HepG2 (cell line): ENCODE measurements around the gene SMIM1. TPM values are rescaled to one million over a fixed set of nuclear protein-coding genes. Genes with fewer than 3 reads are reported as not detected.
A peak's percentile ranks its signal among the peaks of the same experiment; 100 is the strongest.

Experiments
- ASH2L ChIP-seq: fragments of 300-600, 200-600 bp; sonication (generic); IDR thresholded peaks from 2 replicates; pipeline ENCODE4 v1.7.0; 2017; ENCODE audit warnings: low read depth, mild to moderate bottlenecking, moderate library complexity, mixed read lengths, low read length; ENCODE audit not compliant: insufficient read length
- DNMT1 ChIP-seq: sonication (generic); formaldehyde crosslinking; IDR thresholded peaks from 2 replicates; pipeline ENCODE4 v1.5.1; 2020; ENCODE audit warnings: mild to moderate bottlenecking, missing genetic modification reagents
- HDAC6 ChIP-seq: fragments of 200-600 bp; sonication (generic); IDR thresholded peaks from 2 replicates; pipeline ENCODE4 v1.7.0; 2017; ENCODE audit warnings: mild to moderate bottlenecking, antibody characterized with exemption, low read length, low read depth
- JUNB ChIP-seq: sonication (generic); formaldehyde crosslinking; IDR thresholded peaks from 2 replicates; pipeline ENCODE4 v1.8.0; 2022; ENCODE audit warnings: missing genetic modification reagents, mild to moderate bottlenecking, borderline replicate concordance
- KDM6A ChIP-seq: IDR thresholded peaks from 2 replicates; pipeline ENCODE4 v1.6.1; 2016; ENCODE audit warnings: low read depth
- SIN3A ChIP-seq: IDR thresholded peaks from 2 replicates; pipeline ENCODE4 v1.6.1; 2011; ENCODE audit warnings: low read depth, mild to moderate bottlenecking, control low read depth, low read length, borderline replicate concordance
- SIN3B ChIP-seq: fragments of 150-350 bp; IDR thresholded peaks from 2 replicates; pipeline ENCODE4 v1.6.1; 2014; ENCODE audit warnings: low read length
- SMAD3 ChIP-seq: sonication (generic); formaldehyde crosslinking; IDR thresholded peaks from 2 replicates; pipeline ENCODE4 v1.4.0; 2020; ENCODE audit warnings: missing genetic modification reagents
- SYNCRIP ChIP-seq: fragments of 200-400 bp; formaldehyde crosslinking; IDR thresholded peaks from 2 replicates; pipeline ENCODE4 v1.6.1; 2018; ENCODE audit warnings: mild to moderate bottlenecking, low read depth, low read length; ENCODE audit not compliant: insufficient read depth
- TAF1 ChIP-seq: sonication (generic); formaldehyde crosslinking; IDR thresholded peaks from 2 replicates; pipeline ENCODE4 v1.4.0; 2020; ENCODE audit warnings: missing genetic modification reagents
- TMF1 ChIP-seq: sonication (generic); formaldehyde crosslinking; IDR thresholded peaks from 2 replicates; pipeline ENCODE4 v1.8.1; 2022; ENCODE audit warnings: low read depth, missing genetic modification reagents
- ZFY ChIP-seq: sonication (generic); formaldehyde crosslinking; IDR thresholded peaks from 2 replicates; pipeline ENCODE4 v1.4.0; 2020; ENCODE audit warnings: missing genetic modification reagents
- ZFYVE20 ChIP-seq: sonication (generic); formaldehyde crosslinking; IDR thresholded peaks from 2 replicates; pipeline ENCODE4 v1.8.0; 2023; ENCODE audit warnings: low read depth, mild to moderate bottlenecking, moderate library complexity, missing genetic modification reagents, borderline replicate concordance
- ZNF260 ChIP-seq: sonication (generic); formaldehyde crosslinking; IDR thresholded peaks from 2 replicates; pipeline ENCODE4 v1.4.0; 2020; ENCODE audit warnings: missing genetic modification reagents, low read depth, mild to moderate bottlenecking, borderline replicate concordance
- ZNF556 ChIP-seq: sonication (generic); formaldehyde crosslinking; IDR thresholded peaks from 2 replicates; pipeline ENCODE4 v1.4.0; 2020; ENCODE audit warnings: mild to moderate bottlenecking, missing genetic modification reagents, borderline replicate concordance
- ZNF616 ChIP-seq: sonication (generic); formaldehyde crosslinking; IDR thresholded peaks from 2 replicates; pipeline ENCODE4 v1.5.0; 2020; ENCODE audit warnings: low read depth, mild to moderate bottlenecking, missing genetic modification reagents
- ZNF766 ChIP-seq: sonication (generic); formaldehyde crosslinking; IDR thresholded peaks from 2 replicates; pipeline ENCODE4 v1.5.0; 2020; ENCODE audit warnings: missing genetic modification reagents, borderline replicate concordance
- ZNF776 ChIP-seq: sonication (generic); formaldehyde crosslinking; IDR thresholded peaks from 2 replicates; pipeline ENCODE4 v1.4.0; 2020; ENCODE audit warnings: mild to moderate bottlenecking, missing genetic modification reagents
- polyA plus RNA-seq, 8 experiments: library from polyadenylated mRNA; depleted of rRNA in 3 of 8; stranded (reverse) in 7 of 8; unstranded in 1 of 8; fragments of >200 nt; fragmentation: Illumina TruSeq in 4 of 8; extraction: Trizol in 4 of 8; gene quantifications; 2 replicates each; pipeline versions ENCODE4 v1.2.1 to v1.2.3, GENCODE V29; 2011 to 2016; ENCODE audit warnings: low read depth in 4 of 8, missing spikeins in 1 of 8, mixed read lengths in 1 of 8; ENCODE audit not compliant: insufficient read depth in 1 of 8
- total RNA-seq, 5 experiments: library from RNA; depleted of rRNA; stranded (reverse); fragments of >200 nt; fragmentation: Illumina TruSeq; extraction: Trizol; gene quantifications; 2 replicates each; pipeline ENCODE4 v1.2.3, GENCODE V29; 2016; ENCODE audit warnings: low read depth in 1 of 5
- TF ChIP-seq, protein P1 (sequence below): sonication (generic); formaldehyde crosslinking; IDR thresholded peaks from 2 replicates; pipeline ENCODE4 v1.8.0; 2022; ENCODE audit warnings: missing genetic modification reagents, mild to moderate bottlenecking, moderate library complexity, borderline replicate concordance
- TF ChIP-seq, protein P2 (sequence below): IDR thresholded peaks from 2 replicates; pipeline ENCODE4 v1.4.0; 2020; ENCODE audit warnings: mild to moderate bottlenecking, missing genetic modification reagents
- TF ChIP-seq, protein P3 (sequence below): IDR thresholded peaks from 2 replicates; pipeline ENCODE4 v1.6.1; 2016; ENCODE audit warnings: mild to moderate bottlenecking, missing biosample characterization, missing genetic modification reagents
- TF ChIP-seq, protein P4 (sequence below): sonication (generic); formaldehyde crosslinking; IDR thresholded peaks from 2 replicates; pipeline ENCODE4 v1.8.1; 2023; ENCODE audit warnings: mild to moderate bottlenecking, missing genetic modification reagents

SMIM1 gene
- total and polyA plus RNA-seq, 2 of the 13 experiments (the other 11 are each of a cell fraction or from before 2014, with no cell fraction given), result 12.4 to 56.3 TPM

DNA sequence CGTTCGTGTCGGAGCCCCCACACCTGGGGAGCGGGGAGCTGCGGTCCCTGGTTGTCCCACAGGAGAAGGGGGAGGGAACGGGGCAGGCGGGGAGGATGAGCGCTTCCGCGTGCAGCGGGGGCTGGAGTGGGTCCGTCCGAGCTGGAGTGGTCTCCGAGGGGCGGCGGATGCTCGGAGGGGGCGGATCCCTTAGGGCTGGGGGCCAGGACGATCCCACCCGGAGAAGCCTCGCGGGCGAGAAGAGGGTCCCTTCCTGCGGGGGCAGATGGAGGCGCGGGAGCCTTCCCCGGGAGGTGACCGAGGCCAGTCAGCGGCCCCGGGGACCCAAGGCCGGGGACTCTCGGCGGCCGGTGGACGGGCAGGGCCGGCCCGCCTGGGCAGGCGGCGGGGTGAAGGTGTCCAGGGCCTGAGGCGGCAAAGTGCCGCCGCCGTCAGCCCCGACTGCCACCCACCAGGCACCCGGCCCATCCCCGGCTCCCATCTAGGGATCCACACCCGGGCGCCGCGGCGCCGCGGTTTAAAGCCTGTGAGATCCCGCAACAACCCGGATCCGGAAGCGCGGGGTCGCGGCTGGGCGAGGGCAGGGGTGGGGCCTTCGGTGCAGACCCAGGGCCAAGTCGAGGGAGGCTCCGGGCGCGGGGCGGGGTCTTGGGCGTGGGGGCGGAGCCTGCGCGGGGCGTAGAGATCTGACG is 25.6 kb upstream of the SMIM1 start (continued):
- TF ChIP-seq, protein P1, sequence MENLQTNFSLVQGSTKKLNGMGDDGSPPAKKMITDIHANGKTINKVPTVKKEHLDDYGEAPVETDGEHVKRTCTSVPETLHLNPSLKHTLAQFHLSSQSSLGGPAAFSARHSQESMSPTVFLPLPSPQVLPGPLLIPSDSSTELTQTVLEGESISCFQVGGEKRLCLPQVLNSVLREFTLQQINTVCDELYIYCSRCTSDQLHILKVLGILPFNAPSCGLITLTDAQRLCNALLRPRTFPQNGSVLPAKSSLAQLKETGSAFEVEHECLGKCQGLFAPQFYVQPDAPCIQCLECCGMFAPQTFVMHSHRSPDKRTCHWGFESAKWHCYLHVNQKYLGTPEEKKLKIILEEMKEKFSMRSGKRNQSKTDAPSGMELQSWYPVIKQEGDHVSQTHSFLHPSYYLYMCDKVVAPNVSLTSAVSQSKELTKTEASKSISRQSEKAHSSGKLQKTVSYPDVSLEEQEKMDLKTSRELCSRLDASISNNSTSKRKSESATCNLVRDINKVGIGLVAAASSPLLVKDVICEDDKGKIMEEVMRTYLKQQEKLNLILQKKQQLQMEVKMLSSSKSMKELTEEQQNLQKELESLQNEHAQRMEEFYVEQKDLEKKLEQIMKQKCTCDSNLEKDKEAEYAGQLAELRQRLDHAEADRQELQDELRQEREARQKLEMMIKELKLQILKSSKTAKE (CRISPR knock-in tag), result no peak
- TF ChIP-seq ZNF776 (no peak), ZNF766 (peak; percentile 24; the same call in 1 of the 2 replicates), ZNF260 (CRISPR knock-in tag) (no peak), KDM6A (CRISPR knock-in tag) (no peak), SYNCRIP (no peak), HDAC6 (no peak), ZNF616 (CRISPR knock-in tag) (0 out of 2 replicates have a peak, but pooled peaks have one; percentile 43), TMF1 (CRISPR knock-in tag) (no peak), SMAD3 (CRISPR knock-in tag) (no peak), SIN3B (peak; percentile 67; the same call in 1 of the 2 replicates), ZNF556 (CRISPR knock-in tag) (no peak), SIN3A (peak; percentile 74; the same call in 1 of the 2 replicates), DNMT1 (CRISPR knock-in tag) (no peak), ZFY (CRISPR knock-in tag) (peak; percentile 74), ASH2L (peak; percentile 35), JUNB (no peak), TAF1 (CRISPR knock-in tag) (peak; percentile 27; the same call in 1 of the 2 replicates), ZFYVE20 (CRISPR knock-in tag) (no peak)
- TF ChIP-seq, protein P2, sequence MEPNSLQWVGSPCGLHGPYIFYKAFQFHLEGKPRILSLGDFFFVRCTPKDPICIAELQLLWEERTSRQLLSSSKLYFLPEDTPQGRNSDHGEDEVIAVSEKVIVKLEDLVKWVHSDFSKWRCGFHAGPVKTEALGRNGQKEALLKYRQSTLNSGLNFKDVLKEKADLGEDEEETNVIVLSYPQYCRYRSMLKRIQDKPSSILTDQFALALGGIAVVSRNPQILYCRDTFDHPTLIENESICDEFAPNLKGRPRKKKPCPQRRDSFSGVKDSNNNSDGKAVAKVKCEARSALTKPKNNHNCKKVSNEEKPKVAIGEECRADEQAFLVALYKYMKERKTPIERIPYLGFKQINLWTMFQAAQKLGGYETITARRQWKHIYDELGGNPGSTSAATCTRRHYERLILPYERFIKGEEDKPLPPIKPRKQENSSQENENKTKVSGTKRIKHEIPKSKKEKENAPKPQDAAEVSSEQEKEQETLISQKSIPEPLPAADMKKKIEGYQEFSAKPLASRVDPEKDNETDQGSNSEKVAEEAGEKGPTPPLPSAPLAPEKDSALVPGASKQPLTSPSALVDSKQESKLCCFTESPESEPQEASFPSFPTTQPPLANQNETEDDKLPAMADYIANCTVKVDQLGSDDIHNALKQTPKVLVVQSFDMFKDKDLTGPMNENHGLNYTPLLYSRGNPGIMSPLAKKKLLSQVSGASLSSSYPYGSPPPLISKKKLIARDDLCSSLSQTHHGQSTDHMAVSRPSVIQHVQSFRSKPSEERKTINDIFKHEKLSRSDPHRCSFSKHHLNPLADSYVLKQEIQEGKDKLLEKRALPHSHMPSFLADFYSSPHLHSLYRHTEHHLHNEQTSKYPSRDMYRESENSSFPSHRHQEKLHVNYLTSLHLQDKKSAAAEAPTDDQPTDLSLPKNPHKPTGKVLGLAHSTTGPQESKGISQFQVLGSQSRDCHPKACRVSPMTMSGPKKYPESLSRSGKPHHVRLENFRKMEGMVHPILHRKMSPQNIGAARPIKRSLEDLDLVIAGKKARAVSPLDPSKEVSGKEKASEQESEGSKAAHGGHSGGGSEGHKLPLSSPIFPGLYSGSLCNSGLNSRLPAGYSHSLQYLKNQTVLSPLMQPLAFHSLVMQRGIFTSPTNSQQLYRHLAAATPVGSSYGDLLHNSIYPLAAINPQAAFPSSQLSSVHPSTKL (CRISPR knock-in tag), result no peak
- TF ChIP-seq, protein P3, sequence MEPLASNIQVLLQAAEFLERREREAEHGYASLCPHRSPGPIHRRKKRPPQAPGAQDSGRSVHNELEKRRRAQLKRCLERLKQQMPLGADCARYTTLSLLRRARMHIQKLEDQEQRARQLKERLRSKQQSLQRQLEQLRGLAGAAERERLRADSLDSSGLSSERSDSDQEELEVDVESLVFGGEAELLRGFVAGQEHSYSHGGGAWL (CRISPR knock-in tag), result peak; percentile 37; the same call in 1 of the 2 replicates
- TF ChIP-seq, protein P4, sequence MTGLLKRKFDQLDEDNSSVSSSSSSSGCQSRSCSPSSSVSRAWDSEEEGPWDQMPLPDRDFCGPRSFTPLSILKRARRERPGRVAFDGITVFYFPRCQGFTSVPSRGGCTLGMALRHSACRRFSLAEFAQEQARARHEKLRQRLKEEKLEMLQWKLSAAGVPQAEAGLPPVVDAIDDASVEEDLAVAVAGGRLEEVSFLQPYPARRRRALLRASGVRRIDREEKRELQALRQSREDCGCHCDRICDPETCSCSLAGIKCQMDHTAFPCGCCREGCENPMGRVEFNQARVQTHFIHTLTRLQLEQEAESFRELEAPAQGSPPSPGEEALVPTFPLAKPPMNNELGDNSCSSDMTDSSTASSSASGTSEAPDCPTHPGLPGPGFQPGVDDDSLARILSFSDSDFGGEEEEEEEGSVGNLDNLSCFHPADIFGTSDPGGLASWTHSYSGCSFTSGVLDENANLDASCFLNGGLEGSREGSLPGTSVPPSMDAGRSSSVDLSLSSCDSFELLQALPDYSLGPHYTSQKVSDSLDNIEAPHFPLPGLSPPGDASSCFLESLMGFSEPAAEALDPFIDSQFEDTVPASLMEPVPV (CRISPR knock-in tag), result no peak
